ENCODE results near the gene BACH1.
"Not testable (repeated sequence)": the region's sequence is repeated elsewhere in the genome, so short reads cannot be mapped to it uniquely, and the experiment has no call there.

Gene BACH1

DNA sequence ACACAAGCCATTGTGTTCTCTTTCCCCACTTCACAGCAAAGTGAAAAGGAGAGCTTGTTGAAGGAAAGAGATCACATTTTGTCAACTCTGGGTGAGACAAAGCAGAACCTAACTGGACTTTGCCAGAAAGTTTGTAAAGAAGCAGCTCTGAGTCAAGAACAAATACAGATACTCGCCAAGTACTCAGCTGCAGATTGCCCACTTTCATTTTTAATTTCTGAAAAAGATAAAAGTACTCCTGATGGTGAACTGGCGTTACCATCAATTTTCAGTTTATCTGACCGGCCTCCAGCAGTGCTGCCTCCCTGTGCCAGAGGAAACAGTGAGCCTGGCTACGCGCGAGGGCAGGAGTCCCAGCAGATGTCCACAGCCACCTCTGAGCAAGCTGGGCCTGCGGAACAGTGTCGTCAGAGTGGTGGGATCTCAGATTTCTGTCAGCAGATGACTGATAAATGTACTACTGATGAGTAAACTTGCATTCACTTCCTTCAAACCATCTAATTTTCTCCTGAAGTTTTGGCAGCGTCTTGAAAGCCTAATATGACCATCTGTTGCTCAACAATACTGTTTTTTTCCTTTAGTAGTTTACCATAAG lies 43.7 kb downstream of the BACH1 start:
- in situ Hi-C loops (cut with HindIII; ENCODE audit: low sequenced_read_pairs), result no loop called here

DNA sequence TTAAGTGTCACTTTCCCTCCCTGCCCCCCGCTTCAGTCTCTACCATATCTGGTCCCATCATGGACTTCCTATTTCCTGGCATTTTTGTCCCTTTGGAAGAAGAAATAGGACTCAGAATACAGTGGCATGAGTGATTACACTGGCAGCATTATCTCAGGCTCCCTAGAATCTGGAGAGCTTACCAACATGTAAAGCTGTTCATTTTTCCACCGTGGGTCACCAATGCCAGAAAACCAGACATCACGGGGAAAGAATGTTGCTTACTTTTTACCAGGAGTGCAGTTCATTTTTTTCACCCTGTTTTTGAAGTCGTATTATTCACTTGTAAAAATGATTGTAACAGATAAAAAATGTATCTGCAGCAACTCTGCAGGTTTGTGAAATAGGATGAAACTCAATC lies 44.8 kb downstream of the BACH1 start:
- in situ Hi-C loops (cut with HindIII; ENCODE audit: low sequenced_read_pairs), result no loop called here

DNA sequence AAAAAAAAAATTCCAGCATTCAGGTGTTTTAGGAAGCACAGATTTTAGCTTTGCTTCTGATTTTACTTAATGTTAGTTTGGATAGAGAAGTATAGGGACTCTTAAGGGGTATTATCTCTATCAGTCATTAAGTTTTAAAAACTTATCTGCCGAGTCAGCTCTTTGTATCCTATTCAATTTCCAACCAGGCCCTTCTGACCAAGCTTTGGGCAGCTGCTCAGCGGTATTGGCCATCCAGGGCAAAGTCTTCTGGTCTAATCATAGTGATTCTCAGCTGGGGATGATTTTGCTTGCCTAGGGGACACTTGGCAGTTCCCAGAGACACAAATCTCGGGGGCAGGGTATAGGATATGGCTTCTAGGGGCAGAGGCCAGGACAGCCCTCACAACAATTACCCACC lies 47.6 kb downstream of the BACH1 start:
- in situ Hi-C loops (cut with HindIII; ENCODE audit: low sequenced_read_pairs), result no loop called here

DNA sequence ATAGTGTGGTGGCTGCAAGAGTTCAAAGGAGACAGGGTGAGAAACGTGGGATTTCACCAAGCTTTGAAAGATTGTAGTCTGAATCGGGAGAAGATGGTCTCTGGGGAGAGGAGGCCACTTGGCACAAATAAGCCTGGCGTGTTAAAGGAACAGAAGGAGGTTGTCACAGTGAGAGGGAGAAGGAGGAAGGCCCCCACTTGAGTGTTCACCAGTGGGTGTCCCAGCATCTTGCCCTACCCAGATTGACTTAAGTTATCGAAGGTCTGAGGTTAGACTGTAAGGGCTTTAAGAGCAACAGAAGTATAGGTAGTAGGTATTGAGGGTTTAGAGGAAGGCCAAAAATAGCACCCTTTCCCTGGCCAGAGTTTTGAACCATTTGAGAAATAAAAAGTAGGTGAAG lies 48.0 kb downstream of the BACH1 start:
- in situ Hi-C loops (cut with HindIII; ENCODE audit: low sequenced_read_pairs), result no loop called here

DNA sequence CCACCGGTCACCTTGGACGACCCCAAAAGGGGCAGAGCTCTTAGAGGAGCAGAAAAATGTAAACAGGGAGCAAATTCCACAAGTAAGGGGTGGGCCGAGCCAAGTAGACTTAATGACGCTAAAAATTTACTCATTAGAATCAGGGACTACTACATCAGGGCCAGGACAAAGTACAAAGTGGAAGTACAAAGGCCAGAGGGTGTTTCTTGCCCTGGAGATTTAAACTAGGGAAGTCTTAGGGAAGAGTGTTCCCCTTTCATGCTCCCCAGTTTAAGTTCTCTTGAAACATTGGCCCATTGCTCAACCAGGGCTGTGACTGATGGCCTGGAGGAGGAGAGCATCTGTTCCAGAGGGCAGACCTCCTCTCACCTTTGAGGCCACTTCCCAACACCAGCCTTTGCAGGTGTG lies 48.6 kb downstream of the BACH1 start:
- in situ Hi-C loops (cut with HindIII; ENCODE audit: low sequenced_read_pairs), result no loop called here

DNA sequence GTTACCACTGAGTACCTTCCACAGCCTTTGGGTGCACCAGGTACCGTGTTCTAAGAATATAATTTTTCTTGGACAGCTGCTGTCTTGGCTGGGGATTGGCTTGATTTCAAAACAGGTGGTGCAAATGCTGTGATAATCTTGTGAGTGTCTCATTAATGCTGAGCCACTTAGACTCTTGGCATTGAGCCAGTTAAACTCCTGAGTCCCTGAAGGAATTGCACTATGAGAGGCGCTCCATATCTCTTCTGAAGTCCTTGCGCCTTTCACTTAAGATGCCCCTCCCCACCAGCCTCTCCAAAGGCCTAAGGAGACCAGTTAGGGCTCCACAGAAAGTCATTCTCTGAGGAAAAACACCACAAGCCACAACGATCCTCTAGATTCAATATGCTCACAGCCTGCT lies 51.0 kb downstream of the BACH1 start:
- in situ Hi-C loops (cut with HindIII; ENCODE audit: low sequenced_read_pairs), result no loop called here

DNA sequence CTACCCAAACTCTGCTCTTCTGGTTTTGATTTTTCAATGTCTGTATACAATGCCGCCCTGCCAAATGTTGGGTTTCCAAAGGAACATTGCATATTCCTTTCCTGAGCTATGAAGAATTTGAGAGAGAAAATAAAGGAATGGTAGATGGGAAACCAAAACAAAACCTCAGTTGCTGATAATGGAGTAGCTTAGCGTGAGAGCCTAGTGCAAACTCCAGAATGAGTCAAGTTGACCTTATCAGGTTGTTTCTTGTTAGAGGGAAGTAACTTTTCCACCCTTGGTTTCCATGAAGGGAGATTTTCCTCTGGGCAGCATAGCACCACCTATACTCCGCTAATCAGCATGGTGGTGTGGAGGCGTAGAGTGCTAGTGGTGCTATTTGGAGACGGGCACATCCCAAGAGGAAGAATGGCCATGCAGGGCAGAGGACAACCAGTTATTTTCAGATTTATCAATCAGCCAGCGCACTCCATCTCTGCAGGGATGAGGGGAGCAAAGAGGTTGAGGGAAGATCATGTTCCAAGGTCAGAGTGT lies 51.6 kb downstream of the BACH1 start:
- in situ Hi-C loops (cut with HindIII; ENCODE audit: low sequenced_read_pairs), result no loop called here

DNA sequence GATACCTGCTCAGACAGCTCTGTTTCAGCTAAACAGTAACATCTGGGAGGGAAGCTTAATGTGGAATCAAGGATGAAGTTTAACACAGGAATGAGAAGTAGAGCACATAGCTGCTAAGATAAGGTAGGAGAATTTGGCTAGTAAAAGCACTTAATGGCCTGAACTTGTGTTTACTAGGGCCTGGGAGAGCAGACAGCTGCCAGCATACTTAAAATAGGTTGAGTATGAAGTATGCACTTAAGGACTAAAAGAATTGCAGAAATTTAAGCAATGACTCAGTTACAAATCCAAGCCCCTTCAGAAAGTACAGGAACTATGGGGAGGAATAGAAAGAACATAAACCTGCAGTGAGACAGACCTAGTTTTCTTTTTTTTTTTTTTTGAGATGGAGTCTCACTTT lies 53.0 kb downstream of the BACH1 start:
- in situ Hi-C loops (cut with HindIII; ENCODE audit: low sequenced_read_pairs), result no loop called here

DNA sequence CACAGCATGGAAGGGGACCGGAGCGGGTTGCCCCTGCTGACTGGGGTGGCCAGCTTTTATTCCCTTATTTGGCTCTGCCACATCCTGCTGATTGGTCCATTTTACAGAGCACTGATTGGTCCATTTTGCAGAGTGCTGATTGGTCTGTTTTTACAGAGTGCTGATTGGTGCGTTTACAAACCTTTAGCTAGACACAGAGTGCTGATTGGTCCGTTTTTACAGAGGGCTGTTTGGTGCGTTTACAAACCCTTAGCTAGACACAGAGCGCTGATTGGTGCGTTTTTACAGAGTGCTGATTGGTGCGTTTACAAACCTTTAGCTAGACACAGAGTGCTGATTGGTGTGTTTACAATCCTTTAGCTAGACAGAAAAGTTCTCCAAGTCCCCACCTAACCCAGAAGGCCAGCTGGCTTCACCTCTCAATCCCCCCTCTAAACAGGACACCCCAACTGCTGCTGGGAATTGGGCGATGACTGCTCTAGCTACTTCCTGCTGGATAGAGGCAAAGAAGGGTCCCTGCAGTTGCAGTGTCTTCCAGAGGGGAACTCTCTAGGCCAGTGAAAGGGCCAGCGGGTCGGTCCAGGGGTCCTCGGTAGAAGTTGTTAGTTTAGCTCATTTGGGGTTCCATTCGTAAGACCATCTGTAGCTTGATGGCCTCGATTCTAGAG lies 56.5 kb downstream of the BACH1 start:
- in situ Hi-C loops (cut with HindIII; ENCODE audit: low sequenced_read_pairs), result not testable (repeated sequence)

DNA sequence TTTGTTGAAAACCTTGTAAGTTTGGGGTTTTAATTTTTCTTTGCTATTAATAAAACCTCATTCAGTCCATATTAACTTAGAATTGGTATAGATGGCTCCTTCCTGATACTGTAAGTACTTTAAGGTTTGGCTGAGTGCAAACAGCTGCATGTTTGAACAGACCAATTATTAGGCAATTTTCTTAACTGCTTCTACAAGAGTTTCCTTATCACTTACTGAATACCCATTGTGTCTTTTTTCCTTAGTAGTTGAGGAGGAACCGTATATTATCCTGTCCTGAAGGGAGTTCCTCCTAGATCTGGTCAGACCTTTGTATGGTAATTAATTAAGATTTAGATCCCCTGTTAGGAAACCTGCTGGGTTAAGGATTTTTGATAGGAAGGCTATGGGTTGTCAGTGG lies 57.6 kb downstream of the BACH1 start:
- in situ Hi-C loops (cut with HindIII; ENCODE audit: low sequenced_read_pairs), result not testable (repeated sequence)

DNA sequence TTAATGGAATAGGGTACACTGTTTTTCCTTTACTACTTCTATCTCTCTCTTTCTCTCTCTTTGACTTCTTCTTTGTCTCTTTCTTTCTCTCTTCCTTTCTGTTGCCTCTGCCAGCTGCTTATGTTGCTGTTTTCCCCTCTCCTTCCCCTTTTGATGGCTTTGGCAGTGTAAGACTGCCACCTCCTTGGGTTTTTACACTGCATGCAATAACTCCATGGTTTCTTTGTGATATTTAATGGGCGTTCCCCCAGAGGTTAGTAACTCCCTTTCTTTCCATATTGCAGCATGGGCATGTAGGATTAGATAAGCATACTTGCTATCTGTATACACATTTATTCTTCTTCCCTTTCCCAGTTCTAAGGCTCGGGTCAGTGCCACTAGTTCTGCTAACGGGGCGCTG lies 58.1 kb downstream of the BACH1 start:
- in situ Hi-C loops (cut with HindIII; ENCODE audit: low sequenced_read_pairs), result not testable (repeated sequence)

DNA sequence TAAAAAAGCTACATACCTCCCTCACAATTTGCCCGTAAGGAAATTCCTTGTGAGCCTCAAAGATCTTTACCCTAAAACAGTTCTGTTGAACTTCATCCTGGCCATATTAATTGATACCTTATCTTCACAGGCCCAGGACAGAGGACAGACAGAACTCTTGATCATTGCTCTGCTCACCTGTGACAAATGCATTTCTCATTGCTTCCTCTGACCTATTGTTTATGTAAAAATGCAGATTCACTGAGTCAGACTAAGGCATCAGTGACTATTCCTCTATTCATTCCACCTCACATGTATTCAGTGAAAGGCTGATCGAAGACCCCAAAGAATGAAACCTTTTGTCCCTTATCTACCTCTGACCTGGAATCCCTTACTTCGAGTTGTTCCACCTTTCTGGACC lies 61.0 kb downstream of the BACH1 start:
- in situ Hi-C loops (cut with HindIII; ENCODE audit: low sequenced_read_pairs), result no loop called here

DNA sequence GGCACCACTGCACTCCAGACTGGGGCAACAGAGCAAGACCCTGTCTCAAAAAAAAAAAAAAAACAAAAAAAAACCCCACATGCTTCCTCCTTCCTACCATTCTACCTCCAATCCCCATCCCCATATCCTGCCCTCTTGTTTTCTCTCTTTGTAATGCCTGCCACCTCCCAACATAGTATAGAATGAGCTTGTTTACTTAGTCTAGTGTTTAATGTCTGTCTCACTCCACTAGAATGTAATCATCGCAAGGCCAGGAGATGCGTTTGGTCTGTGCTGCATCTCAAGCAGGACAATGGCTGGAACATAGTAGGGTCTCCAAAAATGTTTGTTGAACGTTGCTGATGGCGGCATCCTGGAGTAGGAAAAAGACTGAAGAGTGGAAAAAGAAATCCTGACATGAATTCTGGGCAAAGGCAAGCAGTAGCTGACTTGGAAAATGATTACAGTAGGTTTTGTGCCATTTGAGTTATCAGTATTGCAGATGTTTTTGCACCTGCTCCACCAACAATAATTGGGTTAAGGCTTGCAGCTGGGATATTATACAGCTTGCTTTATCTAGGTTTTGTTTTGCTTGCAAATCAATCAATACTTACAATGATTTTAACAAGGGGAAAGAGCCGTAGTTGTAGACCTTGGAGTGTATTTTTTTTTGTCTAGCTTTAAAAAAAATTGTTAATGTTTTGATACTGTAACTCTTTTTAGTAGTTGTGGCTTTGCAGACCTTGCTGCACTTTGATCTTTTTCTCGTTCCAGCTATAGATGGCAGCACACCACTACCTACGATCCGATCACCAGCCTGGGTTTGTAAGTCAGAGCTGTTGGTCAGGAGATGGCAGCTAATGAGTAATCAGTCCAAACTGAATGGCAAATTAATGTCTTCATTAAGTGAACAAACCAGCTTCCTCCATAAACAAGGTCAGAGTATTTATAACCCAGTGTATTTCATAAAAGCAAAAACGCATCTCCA lies 62.4 kb downstream of the BACH1 start:
- in situ Hi-C loops (cut with HindIII; ENCODE audit: low sequenced_read_pairs), result no loop called here

DNA sequence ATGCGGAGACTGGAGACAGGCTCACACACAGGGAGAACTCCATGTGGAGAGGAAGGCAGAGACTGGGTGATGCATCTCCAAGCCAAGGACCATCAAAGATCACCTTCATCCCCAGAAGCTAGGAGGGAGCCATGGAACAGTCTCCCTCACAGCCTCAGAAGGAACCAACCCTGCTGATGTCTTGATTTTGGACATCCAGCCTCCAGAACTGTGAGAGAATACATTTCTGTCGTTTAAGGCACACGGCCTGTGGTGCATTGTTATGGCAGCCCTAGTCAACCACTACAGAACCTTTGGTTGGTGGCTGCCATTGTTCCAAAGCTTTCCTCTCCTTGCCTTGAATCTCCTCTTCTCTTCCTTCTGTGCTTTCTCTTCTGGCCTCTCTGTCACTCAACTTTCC lies 64.0 kb downstream of the BACH1 start:
- in situ Hi-C loops (cut with HindIII; ENCODE audit: low sequenced_read_pairs), result no loop called here

DNA sequence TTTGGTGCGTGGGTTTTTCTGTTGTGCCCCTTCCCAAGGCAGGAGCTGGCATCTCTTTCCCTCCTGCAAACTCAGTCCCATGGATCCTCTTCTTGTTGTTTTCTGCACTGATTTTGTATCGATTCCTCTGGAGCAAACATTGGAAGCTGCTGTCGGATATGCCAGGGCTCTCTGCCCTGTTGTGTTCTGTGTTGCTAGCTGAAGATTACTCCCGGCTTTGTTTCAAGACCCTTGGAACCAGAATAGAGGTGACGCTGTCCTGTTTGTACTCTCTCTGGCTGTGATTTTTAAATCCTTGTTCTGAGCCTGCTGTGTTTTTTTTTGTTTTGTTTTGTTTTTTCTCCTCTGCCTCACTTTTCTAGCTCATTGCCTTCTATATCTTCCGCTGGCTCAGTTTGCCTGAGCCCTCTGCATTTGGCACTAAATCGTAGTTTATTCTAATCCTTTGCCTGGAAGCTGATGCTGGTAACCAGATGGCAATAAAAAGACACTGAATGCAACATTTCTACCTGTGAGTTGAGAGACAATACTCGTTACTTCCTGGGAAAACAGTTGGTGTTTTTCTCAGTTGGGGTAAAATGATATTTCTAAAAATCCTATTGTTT lies 67.0 kb downstream of the BACH1 start:
- in situ Hi-C loops (cut with HindIII; ENCODE audit: low sequenced_read_pairs), result no loop called here

DNA sequence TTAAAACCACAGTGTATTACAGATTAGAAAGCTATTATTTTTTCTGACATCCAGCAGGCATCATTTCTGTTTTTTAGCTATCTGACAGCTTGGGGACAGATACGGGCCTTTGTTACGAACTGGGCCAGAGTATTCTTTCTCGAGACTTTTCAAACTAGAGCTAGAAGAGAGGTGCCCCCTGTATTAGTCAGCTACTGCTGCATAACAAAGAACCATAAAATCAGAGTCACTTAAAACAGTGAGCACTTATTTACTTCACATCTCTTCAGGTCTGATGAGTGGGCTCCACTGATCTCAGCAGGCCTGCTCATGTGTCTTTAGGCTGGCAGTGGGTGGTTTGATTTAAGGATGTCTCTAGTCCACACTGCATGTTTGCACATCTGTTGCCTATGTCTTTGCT lies 67.8 kb downstream of the BACH1 start:
- in situ Hi-C loops (cut with HindIII; ENCODE audit: low sequenced_read_pairs), result no loop called here

DNA sequence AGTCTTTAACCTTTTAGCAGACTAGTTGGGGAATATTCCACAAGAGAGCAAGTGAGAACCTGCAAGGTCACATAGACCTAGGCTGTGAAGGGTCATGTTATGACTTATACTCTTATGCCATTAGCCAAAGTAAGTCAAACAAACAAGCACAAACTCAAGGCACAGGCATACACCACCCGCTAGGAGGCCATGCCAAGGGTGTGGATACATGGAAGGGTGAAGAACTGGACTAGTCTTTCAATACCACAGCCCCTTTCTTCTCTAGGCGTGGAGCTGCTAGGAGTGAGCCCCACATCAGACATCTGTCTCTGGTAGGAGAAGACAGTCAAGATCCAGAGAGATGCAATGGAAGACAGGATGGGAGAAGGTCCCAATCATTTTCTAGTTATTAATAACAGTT lies 68.6 kb downstream of the BACH1 start:
- in situ Hi-C loops (cut with HindIII; ENCODE audit: low sequenced_read_pairs), result no loop called here

DNA sequence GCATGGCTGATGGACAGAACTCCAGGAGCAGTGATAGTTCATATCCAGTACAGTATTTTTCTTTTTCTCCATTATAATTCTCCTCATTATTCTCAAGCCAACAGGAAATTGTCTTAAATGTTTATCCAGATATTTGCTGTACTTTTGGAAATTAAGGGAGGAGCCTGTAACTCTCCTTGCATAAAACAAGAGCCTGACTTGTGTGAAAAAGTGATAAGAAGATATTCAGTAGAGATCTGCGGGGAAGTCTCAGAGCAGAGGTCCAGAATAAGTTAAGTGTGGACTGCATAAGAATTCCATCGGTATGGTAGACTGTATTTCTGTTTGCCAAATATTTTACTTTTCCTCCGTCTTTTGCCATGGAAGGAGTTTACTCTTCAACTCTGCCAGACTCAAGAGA lies 70.2 kb downstream of the BACH1 start:
- in situ Hi-C loops (cut with HindIII; ENCODE audit: low sequenced_read_pairs), result no loop called here

DNA sequence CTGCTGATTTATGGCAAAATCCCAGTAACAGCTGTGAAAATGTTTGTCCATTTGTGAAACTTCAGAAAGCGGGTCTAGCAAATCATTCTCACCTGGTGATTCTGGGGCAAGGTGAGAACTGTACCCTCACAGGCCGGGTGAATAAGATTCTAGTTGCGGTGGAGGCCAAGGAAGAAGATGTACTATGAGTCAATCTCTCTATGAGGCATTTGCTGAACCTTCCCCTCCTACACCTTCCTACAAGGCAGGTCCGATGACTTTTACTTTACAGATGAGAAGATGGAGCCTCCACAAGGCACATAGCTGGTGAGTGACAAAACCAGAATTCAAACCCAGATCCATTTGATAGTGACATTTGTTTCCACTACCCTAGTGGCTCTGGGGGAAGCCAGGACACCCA lies 72.7 kb downstream of the BACH1 start:
- in situ Hi-C loops (cut with HindIII; ENCODE audit: low sequenced_read_pairs), result no loop called here

DNA sequence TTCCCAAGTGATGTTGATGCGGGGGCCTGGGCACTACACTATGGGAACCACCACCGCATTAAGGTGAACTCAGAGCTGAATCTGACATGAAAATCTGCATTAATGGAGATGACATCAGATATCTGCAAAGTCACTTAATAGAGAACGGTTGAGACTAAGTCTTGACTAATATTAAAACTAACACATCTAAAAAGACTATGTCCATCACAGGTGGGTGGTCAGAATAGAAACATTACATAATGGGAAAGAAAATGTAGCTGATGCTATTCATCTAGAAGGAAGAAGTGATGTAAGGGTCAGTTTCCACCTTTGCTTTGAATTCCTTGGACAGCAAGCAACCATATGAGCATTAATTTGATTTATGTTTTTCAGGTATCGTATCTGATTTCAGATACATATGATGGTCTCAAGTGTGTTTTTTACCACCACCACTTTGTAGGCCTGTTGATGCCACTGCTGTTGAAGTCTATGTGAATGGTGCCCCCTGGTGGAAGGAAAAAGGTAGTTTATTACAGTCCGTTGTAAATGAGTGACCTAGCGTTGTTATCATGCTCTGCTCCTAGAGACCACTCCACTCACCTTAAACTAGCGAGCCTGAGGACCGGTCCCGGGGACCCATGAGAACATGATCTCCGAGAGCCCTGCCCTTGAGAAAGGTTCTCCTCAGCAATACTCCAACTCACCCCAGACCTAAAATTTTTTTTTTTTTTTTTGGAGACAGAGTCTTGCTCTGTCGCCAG lies 73.5 kb downstream of the BACH1 start:
- in situ Hi-C loops (cut with HindIII; ENCODE audit: low sequenced_read_pairs), result no loop called here

DNA sequence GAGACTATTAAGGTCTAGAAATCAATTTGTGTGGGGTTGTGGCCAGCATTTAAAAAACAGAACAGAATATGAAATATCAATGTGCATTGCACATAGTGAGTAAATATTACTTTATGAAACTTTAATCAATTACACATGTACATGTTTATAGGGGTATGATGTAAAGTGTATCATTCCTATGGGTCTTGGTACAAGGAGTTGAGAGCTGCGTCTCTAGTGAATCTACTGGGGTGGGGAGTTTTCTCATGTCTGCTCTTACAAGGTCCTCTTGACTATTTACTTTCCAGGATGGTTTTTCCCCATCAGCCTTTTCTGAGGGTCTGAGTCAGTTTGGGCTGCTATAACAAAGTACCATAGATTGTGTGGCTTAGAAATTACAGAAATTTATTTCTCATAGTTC lies 75.8 kb downstream of the BACH1 start:
- in situ Hi-C loops (cut with HindIII; ENCODE audit: low sequenced_read_pairs), result no loop called here

All from DLD1 (cell line).